RCC 7860 (cell line): ENCODE results near the gene PLCG1.
A peak's percentile ranks its signal among the peaks of the same experiment; 100 is the strongest.

Source experiments
- DNase-seq: peaks from one replicate; pipeline ENCODE4 v3.0.0-alpha.2; 2015; ENCODE audit warnings: low spot score
- FAIRE-seq: peaks from 2 replicates; lab custom pipeline; 2012; peaks lifted over from hg19 to GRCh38; lab: Jason Lieb, UNC

Gene PLCG1

DNA sequence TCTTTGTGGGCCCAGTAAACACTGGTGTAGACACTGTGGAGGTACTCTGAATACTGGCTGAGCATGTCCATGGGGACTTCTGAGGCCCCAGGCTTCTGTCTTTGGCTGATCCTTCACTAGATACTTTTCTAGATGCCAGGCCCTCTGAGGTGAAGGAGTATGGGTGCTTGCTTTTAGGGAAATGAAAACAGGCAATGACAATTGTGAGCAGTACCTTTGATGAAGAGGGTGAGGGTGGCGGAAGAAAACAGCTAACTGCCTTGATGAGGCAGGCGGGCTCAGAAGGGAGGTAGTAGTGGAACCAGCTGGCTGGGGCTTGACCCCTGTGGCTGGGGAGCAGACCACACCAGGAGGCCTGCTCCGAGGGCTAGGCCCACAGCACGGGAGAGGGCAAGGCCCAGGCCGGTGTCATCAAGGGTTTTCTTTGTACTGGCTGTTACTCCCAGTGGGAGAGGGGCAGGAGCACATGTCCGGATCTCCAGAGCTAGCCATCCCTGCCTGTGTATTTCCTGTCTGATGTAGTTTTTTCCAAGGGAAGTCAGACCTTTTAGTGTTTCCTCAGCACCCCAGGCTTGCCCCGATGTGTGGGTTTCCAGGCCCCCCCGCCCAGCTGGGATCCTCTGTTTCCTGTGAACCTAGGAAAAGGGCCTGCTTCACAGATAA is 3.9 kb downstream of the PLCG1 start:
- FAIRE-seq = no peak

DNA sequence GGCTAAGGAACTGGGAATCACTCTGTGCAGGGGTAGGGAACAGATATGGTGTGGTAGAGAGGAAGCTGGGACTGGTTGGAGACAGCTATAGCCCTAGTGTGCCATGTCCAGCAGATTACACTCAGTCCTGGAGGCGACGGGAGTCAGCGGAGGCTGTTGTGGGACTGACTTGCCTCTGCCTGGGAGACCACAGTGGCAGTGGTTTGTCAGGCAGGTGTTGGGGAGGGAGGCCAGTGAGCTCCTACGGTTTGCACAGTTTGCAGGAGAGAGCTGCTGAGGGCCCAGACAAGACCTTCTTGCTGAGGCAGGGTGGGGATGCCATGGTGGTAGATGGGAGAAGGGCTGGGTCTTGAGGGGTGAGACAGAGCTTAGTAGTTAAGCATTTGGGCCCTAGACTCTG is 4.9 kb downstream of the PLCG1 start:
- FAIRE-seq (no peak), DNase-seq (no peak)

More for the DNA sequence above, 3.9 kb downstream of the PLCG1 start:
- peak; percentile 7 for DNase-seq

- FAIRE-seq (no peak), DNase-seq (no peak)
These were observed 5.6 kb downstream of the PLCG1 start for GRCh38 chr20:41142919-41143318.

- FAIRE-seq = no peak
- DNase-seq = no peak
These were observed 6.0 kb downstream of the PLCG1 start for GRCh38 chr20:41143354-41143753.

GRCh38 chr20:41145317-41145716 is 8.0 kb downstream of the PLCG1 start:
- DNase-seq (no peak), FAIRE-seq (no peak)

- FAIRE-seq (no peak), DNase-seq (no peak)
These were observed 8.7 kb downstream of the PLCG1 start for GRCh38 chr20:41145821-41146620.

- FAIRE-seq (no peak), DNase-seq (no peak)
These were observed 10.4 kb downstream of the PLCG1 start for GRCh38 chr20:41147767-41148191.

DNA sequence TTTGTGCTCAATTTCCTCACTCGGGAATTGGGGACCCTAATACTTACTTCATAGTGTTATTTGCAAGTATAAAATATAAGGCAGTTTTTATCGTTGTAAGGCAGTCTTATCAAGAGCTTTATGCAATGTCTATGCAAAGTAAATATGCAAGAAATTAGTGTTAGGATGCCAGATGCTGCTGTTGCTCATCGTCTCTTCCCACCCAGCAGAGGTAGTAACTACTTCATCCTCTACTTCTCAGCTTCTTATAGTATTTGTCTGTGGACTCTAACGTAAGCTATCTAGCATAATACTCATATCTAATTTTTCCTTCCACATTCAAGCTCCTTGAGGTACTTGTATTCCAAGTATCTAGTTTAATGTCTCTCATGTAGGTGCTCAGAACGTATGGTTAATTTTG is 11.6 kb downstream of the PLCG1 start:
- FAIRE-seq (no peak), DNase-seq (no peak)

DNA sequence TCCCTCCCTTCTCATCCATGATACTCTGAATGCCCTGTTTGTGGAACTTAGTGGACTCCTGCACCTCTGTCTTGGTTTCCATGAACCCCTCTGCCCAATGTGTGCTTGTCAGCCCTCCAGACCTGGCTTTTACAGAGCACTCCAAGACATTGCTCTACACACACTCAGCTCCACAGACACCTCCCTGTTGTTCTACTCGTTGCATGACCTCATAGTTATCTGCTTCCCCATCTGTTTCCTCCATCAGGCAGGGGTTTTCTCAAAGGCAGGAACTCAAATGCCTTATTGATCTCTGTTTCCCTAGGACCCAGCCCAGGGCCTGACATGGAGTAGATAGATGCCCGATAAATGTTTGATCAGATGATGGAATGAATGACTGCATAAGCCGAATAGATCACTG is 13.3 kb downstream of the PLCG1 start:
- no peak for DNase-seq
- no peak for FAIRE-seq

DNA sequence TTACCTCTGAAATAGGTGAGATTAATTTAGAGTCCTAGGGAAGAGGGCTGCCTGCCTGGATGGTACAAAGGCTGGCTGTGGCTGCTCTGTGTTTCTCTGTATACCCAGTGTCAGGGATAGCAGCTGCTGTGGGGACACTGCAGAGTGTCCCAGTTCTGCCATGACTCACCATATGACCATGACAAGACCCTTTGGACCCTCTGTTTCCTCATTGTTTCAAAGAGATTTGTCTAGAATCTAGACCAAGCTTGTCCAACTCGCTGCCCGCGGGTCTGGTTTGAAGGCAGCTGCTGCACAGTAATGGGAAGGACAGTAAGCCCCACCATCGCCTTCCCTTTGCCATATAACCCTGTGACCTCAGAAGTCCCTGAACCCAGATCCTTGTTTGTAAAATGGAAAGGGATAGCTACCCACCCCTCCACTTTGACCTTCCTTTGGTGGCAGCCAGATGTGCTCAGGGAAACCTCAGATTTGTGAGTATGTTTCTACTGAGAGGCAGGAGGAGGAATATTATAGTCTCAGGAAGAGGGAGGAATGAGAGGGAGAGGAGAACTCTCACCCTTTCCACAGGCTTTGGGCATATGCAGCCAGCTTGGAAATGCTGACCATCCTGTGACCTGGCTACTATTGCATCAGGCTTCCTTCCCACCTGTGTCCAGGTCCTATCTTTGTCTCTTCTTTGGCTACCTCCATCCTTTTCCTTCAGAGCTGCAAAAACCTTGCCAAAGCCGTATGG is 14.0 kb downstream of the PLCG1 start:
- FAIRE-seq = no peak
- DNase-seq = no peak

DNA sequence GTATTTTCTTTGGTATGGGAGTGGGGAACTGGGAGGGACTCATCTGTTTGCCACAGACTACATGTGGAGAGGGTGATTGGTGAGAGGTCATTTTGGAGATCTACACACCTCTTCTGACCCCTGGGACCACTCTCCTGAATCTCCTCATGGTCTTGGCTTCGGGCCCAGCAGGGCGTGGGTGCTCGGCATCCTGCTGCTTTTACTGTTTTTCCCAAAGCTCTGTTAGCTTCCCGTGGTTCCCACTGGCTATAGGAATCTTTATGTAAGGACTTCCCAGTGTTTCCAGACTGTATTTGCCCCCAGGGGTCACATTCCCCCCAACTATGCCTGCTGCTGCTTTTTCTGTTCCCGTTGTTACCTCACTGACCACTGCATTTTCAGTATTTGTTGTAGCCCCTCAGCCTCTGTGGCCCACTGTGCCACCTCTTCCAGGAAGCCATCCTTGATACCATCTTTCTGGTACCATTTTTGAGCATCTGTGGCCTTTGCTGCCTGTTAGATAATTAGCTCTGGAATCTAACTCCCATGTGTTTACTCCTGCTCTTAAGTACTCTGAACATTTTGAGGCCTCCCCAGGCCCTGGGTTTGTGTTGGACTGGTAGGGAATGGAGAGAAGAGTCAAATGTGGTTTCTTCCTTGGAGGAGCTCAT is 14.9 kb downstream of the PLCG1 start:
- no peak for FAIRE-seq
- DNase-seq = no peak

DNA sequence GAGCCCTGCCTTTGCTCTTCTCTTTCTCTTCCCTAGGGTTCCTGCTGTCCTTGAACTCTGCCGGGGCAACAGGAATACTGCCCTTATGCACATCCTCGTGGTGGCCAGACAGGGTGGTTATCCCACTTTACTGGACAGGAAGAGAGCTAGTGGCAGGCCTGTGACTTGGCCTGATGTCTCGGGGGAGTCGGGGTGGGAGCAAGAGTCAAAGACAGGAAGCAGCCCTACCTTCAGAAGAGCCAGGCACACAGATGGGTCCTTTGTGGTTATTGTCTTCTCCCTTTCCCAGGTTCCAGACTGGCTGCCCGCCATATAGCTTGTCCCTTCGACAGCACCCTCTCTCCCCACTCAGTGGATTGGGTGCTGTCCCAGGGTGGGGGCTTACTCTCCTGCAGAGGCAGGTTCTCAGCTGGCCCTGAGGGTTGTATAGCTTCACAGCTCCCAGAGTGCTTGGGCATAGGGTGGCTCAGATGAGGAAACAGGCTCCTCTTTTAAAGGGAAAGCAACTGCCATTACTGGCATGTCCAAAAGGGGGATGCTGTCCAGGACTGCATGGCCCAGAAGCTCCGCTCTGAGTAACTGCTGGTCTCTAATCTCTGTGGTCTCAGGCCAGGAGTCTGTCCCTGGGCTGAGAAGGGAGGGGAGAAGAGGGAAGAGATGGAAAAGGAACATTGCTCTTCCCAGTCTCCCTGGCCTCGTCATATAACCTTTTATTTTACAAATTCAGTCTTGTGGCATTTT is 17.3 kb downstream of the PLCG1 start:
- FAIRE-seq (no peak), DNase-seq (no peak)

DNA sequence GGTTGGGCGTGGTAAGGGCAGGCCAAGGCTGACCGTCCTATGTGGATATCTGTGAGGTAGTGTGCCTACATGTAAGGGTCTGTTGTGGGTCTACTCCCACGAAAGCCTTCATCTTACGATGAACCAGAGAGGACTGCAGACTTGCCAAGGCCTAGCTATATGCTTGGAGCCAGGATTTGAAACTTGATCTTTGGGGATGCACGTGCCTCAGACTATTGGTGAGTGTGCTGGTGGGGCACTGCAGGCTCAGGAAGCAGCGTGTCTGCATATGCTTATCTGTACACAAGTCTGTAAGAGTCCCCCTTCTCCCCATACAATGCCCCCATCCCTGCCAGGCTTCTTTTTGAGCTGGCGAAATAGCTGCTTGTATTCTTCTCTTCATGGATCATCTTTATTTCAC is 17.9 kb downstream of the PLCG1 start:
- DNase-seq = no peak
- no peak for FAIRE-seq

DNA sequence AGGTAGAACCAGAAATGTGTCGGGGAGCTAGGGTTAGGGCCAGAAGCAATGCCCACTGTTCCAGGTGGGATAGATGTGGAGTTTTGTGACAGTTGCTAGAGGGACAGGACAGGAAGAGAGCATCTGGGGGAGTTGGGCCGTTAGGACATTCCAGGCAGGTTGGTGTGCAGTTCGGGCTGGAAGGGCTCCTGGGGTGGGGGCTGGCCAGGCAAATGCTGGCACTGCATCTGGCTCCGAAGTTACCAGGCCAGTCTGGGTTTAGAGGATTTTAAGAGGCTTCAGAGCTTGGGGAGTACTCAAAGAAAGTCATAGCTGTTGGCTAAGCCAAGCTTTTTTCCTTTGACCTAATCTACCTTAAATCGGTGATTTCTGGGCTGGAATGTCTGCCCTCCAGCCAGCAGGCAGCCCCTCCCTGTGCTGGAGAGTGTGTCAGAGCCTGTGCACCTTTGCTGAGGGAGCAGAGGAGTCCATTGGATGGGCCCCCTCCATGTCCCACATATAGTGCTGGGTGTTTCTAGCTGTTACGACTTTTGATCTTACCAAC is 20.8 kb downstream of the PLCG1 start:
- FAIRE-seq (no peak), DNase-seq (no peak)

- DNase-seq = no peak
- no peak for FAIRE-seq
These were observed 22.2 kb downstream of the PLCG1 start for GRCh38 chr20:41159547-41159946.

- DNase-seq (no peak), FAIRE-seq (no peak)
These were observed 23.3 kb downstream of the PLCG1 start for GRCh38 chr20:41160686-41161085.

DNA sequence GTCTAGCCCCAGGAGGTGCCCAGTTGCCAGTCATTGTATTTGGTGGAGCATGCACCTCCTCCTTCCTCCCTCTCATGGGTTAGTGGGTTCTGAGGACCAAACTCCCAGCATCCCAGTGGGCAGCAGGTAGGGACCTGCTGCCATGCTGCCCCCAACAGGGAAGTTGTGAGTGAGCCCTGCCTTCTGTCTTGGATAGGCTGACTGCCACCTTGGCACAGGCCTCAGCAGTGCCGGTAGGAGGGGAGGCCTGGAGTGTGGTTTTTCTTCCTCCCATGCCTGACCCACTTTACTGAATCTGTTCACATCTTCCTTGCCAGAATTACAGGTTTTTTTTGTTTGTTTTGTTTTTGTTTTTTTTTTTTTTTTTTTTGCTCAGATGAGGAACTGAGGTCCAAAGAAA is 24.5 kb downstream of the PLCG1 start:
- no peak for FAIRE-seq
- no peak for DNase-seq

GRCh38 chr20:41162396-41162795 is 25.1 kb downstream of the PLCG1 start:
- DNase-seq = no peak
- FAIRE-seq = no peak

- no peak for FAIRE-seq
- DNase-seq = no peak
These were observed 26.5 kb downstream of the PLCG1 start for GRCh38 chr20:41163821-41164220.
